Effector memory CD8-positive, alpha-beta T cell (primary cell): Measurements from ENCODE around the gene RNF144B.

ENCODE experiments used
- ATAC-seq: fragments of 150-1000 bp; cut with Tn5 transposase; replicated peaks from 2 replicates; pipeline ENCODE4 v1.10.0; 2021; ENCODE audit warnings: mild to moderate bottlenecking, moderate library complexity
- DNase-seq, 3 experiments: peaks; one replicate each; pipeline ENCODE4 v3.0.0; 2021
- H3K27ac Mint-ChIP-seq, 2 donors: one replicate each; pipeline ENCODE4 v1.8.0; 2022; ENCODE audit warnings: mild to moderate bottlenecking in 2 of 2, mixed read lengths in 2 of 2, moderate library complexity in 2 of 2
- H3K27me3 Mint-ChIP-seq, 2 donors: one replicate each; pipeline ENCODE4 v1.8.0; 2022; ENCODE audit warnings: mixed read lengths in 2 of 2
- H3K36me3 Mint-ChIP-seq: one replicate; pipeline ENCODE4 v1.8.0; 2022; ENCODE audit warnings: mild to moderate bottlenecking, moderate library complexity, mixed read lengths; ENCODE audit not compliant: insufficient read depth
- H3K4me1 Mint-ChIP-seq, 2 donors: one replicate each; pipeline ENCODE4 v1.8.0; 2022; ENCODE audit warnings: low read depth in 2 of 2, mixed read lengths in 2 of 2
- H3K4me3 Mint-ChIP-seq, 2 donors: one replicate each; pipeline ENCODE4 v1.8.0; 2022; ENCODE audit warnings: mild to moderate bottlenecking in 2 of 2, mixed read lengths in 2 of 2, moderate library complexity in 2 of 2
- H3K9me3 Mint-ChIP-seq, 2 donors: one replicate each; pipeline ENCODE4 v1.8.0; 2022; ENCODE audit warnings: mixed read lengths in 2 of 2

The RNF144B gene

DNA sequence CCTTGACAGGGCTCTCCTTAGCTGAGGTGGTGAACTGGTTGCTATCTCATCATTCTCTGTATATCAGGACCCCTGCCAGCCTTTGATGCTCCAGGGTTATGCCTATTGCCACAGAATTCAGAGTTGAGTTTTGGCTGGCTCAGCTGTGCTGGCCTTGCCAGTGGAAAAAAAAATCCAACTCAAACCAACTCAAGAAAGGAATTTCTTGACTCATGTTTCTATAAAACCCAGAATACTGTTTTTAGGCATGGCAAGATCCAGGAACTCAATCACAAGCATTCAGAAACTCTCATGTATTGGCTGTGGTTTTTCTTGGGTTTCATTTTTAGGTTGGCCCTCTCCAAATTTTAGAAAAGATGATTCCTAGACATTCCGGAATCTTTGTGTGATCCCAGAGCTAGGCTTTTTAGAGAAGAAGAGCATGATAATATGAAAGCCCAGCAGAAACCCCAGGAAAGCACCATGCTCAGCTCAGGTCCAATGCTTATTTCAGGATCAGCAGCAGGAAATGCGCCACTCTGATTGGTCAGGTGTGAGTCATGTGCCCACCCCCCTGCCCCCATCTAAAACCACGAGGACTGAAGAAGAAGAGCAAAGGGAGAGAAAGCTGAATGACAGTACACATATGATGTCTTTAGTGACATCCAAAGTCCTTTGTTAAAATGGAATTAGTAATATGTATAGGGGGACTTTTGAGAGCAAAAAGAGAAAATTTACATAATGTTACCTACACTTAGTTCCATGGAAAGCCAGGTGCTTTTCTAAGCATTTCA lies 122.9 kb downstream of the RNF144B start:
- ATAC-seq (no peak), DNase-seq (no peak)
- peaks cover 9 to 27% of the 10 kb centered on the region in 2 donors for H3K27me3 Mint-ChIP-seq
- H3K4me1 Mint-ChIP-seq = no peaks in the 10 kb centered on the region
- no peaks in the 10 kb centered on the region for H3K9me3 Mint-ChIP-seq
- no peak overlapping the region for H3K27ac Mint-ChIP-seq
- no peak overlapping the region for H3K4me3 Mint-ChIP-seq
- no peaks in the 10 kb centered on the region for H3K36me3 Mint-ChIP-seq

DNA sequence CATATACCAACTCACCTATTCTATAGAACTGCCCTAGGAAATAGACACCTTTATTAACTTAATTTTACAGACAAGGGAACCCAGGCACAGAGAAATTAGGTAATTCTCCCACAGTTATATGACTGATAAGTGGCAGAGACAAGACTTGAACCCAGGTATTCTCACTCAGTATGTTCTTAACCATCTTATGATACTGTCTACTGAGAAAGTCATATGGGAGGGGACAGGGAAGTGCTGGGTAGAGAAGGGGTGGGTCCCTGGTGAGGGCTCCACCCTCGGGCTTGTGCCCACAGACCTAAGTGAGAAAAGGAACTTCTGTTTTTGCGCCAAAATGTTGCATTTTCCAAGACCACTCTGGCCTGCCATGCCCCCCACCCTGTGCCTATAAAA lies 123.5 kb downstream of the RNF144B start:
- no peaks in the 10 kb centered on the region for H3K4me1 Mint-ChIP-seq
- ATAC-seq (no peak), DNase-seq (no peak)
- H3K4me3 Mint-ChIP-seq = no peak overlapping the region
- H3K27me3 Mint-ChIP-seq = peaks cover 9 to 27% of the 10 kb centered on the region in 2 donors
- no peak overlapping the region for H3K27ac Mint-ChIP-seq
- no peaks in the 10 kb centered on the region for H3K36me3 Mint-ChIP-seq
- no peaks in the 10 kb centered on the region for H3K9me3 Mint-ChIP-seq

DNA sequence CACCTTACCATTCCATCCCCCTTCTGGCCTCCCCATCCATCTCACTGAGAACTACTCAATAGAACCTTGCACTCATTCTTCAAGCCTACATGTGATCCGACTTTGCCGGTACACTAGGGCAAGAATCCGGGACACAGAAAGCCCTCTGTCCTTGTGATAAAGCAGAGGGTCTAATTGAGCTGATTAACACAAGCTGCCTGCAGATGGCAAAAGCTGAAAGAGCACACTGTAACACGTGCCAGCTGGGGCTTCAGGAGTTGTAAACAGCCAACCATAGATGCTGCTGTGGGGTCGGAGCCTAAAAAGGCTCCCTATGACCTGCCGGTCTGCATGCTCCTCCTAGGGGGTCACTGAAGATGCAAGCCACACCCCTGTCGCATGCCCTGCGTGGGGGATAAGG lies 124.1 kb downstream of the RNF144B start:
- ATAC-seq = no peak
- Mint-ChIP-seq H3K4me1 (no peaks in the 10 kb centered on the region), H3K4me3 (no peak overlapping the region), H3K36me3 (no peaks in the 10 kb centered on the region), H3K27me3 (peaks cover 9 to 27% of the 10 kb centered on the region in 2 donors), H3K27ac (no peak overlapping the region), H3K9me3 (no peaks in the 10 kb centered on the region)
- DNase-seq = no peak

DNA sequence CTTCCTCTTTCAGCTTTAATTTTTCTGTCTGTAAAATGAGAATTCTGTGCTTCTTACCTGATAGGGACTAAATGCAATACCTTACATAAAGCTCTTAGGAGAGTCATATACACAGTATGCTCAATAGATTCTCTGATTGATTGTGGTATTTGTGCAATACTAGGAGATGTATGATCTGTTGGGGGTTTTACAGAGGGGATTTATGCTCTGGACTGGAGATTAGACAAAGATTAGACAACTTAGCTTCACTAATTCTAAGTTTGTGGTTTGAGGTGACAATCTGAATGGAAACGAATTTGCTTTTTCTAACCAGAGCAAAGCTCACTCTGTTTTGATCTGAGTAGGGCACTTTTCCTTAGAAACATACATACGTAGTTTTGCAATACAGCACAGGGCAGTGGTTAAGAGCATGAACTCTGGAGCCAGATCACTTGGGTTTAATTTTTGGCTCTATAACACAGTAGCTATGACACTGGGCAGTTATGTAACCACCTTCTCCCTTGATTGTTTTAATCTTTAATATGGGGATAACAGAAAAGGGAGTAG lies 126.2 kb downstream of the RNF144B start:
- no peaks in the 10 kb centered on the region for H3K36me3 Mint-ChIP-seq
- no peaks in the 10 kb centered on the region for H3K4me1 Mint-ChIP-seq
- DNase-seq (no peak), ATAC-seq (no peak)
- no peaks in the 10 kb centered on the region for H3K9me3 Mint-ChIP-seq
- no peak overlapping the region for H3K4me3 Mint-ChIP-seq
- H3K27ac Mint-ChIP-seq = no peak overlapping the region
- peaks cover 9 to 35% of the 10 kb centered on the region in 2 donors for H3K27me3 Mint-ChIP-seq

DNA sequence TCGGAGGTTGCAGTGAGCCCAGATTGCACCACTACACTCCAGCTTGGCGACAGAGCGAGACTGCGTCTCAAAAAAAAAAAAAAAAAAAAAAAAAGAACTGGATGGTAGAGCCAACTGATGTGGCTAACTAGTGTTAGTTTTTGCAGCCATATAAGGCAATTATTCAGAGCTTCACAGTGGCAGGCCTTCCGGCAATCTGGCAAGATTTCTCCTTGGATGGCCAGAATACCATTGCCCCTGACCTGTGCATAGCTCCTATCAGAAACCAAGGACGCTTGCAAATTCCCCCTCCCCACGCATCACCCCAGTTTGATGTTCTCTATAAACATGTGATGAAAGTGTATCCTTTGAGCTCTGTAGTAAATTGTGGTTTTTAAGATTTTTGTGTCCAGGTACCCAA lies 127.0 kb downstream of the RNF144B start:
- Mint-ChIP-seq H3K27ac (no peak overlapping the region), H3K4me3 (no peak overlapping the region), H3K4me1 (no peaks in the 10 kb centered on the region), H3K36me3 (no peaks in the 10 kb centered on the region), H3K9me3 (no peaks in the 10 kb centered on the region), H3K27me3 (peaks cover 9 to 35% of the 10 kb centered on the region in 2 donors)
- no peak for ATAC-seq
- no peak for DNase-seq

DNA sequence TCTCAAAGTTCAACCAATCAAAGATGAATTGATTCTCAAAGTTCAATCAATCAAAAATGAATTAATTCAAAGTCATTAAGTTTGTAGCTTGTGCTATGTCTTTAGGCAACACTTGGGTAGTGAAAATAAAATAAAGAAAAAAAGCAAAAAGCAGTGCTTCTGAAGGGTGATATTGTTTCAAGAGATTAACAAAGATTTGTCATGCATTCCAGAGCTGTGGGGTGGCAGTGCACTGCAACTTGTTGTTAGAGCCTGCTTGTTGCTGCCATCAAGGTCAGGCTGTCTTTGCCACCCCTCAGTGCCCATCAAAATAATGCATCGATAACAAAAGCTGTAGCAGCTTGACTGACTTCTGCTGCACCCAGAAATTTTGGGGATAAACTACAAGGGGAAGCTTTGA lies 128.6 kb downstream of the RNF144B start:
- Mint-ChIP-seq H3K9me3 (no peaks in the 10 kb centered on the region), H3K4me3 (no peak overlapping the region), H3K27me3 (peaks cover 1 to 25% of the 10 kb centered on the region in 2 donors), H3K27ac (no peak overlapping the region), H3K4me1 (no peaks in the 10 kb centered on the region), H3K36me3 (no peaks in the 10 kb centered on the region)
- no peak for ATAC-seq
- no peak for DNase-seq
